Suppressor macrophage treated with lipopolysaccharide for 4 hours (primary cell): ENCODE measurements around the gene PI16.

ENCODE experiments used
- DNase-seq: peaks from one replicate; pipeline ENCODE4 v3.0.0-alpha.2; 2020

The PI16 gene

GRCh38 chr6:37005061-37005810 is 50.7 kb downstream of the PI16 start, which contains the start of gene FGD2:
TSS of gene FGD2 (plus strand) at chr6:37005655. CDS start at chr6:37005818, 163 bp downstream.
- DNase-seq, result peak; percentile 86

GRCh38 chr6:37005827-37006567 is 51.5 kb downstream of the PI16 start:
- DNase-seq, result peak; percentile 65

- DNase-seq, result peak; percentile 73
Measured at GRCh38 chr6:37006793-37007339, 52.3 kb downstream of the PI16 start.

- DNase-seq, result peak; percentile 93
Measured at GRCh38 chr6:37007340-37008043, 53.0 kb downstream of the PI16 start.

- DNase-seq, result peak; percentile 84
Measured at GRCh38 chr6:37008484-37009465, 54.2 kb downstream of the PI16 start.

- no peak for DNase-seq
Measured at GRCh38 chr6:37010402-37010892, 55.9 kb downstream of the PI16 start.

- DNase-seq, result peak; percentile 74
Measured at GRCh38 chr6:37011656-37012378, 57.3 kb downstream of the PI16 start.

GRCh38 chr6:37013516-37014491 is 59.3 kb downstream of the PI16 start:
- no peak for DNase-seq
